Activated T-helper 1 cell treated with Interleukin-2 at 50 U/mL for 16 hours (primary cell): ENCODE results near the gene RAE1.
"Not testable (repeated sequence)": the region's sequence is repeated elsewhere in the genome, so short reads cannot be mapped to it uniquely, and the experiment has no call there.

Experiments used
- DNase-seq: peaks from one replicate; pipeline ENCODE4 v3.0.0-alpha.2; 2020; ENCODE audit warnings: low read depth

The RAE1 gene

DNA sequence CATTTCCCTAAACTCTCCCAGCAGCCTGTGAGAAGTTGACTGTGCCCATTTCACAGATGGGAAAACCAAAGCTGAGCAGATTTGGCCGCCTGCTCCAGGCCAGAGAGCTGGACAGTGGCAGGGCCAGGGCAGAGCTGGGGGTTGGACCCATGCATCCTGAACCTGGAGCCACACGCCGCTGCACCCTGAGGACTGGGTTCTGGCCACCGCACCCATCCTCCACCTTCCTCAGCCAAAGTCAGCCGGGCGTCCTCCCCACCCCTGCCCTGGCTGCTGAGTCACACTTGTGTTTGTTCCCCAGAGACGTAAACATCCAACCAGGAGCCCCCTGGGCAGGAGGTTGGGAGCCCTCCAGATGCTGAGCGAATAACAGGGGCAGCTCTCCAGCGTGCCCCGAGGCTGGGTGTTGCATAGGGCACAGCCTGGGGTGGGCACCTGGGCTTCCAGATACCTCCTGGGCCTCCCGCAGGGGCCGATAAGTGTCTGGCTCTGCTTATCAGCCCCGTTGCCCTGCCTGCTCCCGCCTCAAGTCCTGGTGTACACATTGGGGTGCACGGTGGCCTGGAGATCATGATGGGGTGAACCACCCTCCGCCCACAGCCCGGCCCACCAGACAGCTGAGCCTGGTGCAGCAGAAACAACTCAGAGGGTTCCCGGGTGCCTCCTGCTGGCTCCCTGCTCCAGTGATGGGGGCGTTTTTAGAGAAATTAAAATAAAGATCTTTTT lies 64.0 kb downstream of the RAE1 start:
- DNase-seq: no peak

- DNase-seq: no peak
These were observed 64.7 kb downstream of the RAE1 start for GRCh38 chr20:57415771-57416170.

DNA sequence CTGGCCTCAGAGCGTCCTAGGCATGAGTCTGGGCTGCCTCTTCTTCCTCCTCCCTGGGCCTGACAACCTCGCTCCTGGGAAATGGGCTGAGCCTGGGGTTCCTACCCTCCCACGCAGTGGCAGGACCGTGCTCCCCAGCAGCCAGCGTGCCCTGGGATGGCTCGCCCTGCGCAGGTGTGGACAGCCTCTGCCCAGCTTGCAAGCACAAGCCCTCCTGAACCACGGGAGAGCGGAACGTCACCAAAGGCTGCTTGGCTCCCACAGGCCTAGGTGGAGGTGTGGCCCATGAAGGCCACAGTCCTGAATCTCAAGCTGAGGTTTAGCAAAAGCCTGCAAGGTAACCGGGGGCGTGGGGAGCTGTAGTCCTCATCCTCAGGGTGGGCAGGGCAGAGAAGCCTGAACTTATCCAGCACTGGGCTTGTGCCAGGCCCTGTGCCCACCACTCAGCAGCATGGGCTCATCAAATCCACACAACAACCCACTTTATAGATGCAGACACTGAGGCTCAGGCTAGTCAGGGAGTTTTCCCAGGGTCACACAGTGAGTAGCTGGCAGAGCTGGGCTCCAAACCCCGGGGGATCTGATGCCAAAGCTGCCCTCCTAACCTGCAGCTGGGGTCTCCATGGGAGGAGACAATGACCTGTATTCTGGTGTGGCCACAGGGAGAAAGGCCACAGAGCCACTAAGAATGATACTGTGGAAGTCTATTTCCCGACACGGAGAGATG lies 65.4 kb downstream of the RAE1 start:
- DNase-seq: no peak

DNA sequence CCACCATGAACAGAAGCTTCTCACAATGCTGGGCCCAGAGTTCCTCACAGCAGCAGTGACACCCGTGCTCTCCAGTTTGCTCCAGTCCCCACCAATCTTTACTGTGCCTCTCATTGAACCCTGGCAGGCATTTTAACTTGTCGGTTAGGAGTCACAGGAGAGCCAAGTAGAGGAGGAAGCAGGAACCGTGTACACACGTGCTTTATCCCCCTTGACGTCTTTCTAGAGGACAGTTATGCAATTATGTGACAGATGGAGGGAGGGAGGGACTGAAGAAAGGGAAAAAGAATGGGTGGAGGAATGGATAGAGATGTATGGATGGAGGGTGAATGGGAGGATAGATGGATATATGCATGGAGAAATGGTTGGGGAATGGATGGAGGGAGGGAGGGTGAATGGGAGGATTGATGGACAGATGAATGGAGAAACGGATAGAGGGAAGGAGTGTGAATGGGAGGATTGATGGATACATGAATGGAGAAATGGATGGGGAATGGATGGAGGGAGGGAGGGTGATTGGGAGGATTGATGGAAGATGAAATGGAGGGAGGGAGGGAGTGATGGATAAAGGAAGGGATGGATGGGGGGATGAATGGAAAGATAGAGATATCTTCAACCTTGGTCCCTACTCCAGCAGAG lies 66.1 kb downstream of the RAE1 start:
- no peak for DNase-seq

- DNase-seq: no peak
These were observed 67.0 kb downstream of the RAE1 start for GRCh38 chr20:57417830-57418780.

- DNase-seq: not testable (repeated sequence)
These were observed 68.4 kb downstream of the RAE1 start for GRCh38 chr20:57419479-57419878.

- no peak for DNase-seq
These were observed 69.7 kb downstream of the RAE1 start for GRCh38 chr20:57420571-57421252.

DNA sequence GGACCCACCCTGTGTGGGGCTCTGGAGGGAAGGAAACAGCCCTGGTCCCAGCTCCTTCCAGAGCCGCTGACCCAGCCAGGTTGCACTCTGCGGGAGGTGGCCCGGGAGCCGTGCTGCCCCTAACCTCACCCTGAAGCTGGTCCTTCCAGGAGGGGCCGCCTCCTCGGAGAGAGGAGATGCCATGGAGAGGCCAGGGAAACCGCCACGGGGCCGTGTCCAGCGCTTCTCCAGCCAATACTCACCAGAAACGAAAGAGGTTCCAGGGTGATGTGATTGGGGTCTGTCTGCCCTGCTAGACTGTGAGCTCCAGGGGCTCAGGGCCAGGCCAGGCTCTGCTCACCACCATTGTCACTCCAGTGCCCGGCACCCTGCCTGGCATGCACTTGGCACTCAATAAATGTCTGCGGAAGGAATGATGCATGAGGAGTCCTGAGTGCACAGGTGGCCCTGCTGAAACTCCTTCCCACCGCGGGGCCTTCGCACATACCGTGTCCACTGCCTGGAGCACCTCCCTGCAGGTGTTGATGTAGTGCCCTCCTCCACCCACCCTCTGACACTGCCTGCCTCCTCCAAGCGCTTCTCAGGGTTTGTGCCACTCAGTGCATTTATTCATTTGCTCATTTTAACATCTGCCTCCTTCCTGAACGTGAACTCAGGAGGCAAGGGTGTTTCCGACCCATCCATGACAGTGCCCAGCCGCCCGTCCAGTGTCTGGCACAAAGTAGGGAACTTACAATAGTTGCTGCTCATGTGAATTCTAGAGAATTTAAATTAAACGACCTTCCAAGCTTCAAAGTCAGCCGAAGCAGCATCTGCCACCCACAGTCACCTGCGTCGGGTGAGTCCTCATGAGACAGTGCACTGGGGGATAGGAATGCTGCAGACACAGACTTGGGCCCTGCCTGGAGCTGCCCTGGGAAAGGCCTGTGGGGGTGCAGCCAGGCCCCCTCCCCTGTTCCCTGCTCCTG lies 70.5 kb downstream of the RAE1 start:
- DNase-seq: no peak

- DNase-seq: no peak
These were observed 71.2 kb downstream of the RAE1 start for GRCh38 chr20:57422254-57422653.

GRCh38 chr20:57425150-57426013 lies 74.3 kb downstream of the RAE1 start:
- DNase-seq: no peak

DNA sequence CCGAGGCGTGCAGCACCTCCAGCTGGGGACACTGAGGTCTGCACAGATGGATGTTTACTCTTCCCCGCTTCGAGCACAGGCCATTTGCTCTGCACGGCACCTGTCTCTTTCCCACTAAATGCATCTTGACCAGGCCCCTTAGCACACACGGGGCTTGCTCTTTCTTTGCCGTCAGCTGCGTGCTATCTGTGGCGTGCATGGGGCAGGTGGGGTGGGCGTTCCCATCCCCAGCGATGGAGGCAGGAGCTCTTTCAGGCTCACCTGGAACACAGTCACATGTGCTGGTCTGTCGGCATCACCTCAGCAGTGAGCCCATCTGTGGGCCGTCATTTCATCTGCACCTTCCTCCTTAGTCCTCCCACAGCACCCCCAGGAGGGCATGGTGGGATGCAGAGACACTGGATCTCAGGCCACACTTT lies 75.2 kb downstream of the RAE1 start:
- no peak for DNase-seq

DNA sequence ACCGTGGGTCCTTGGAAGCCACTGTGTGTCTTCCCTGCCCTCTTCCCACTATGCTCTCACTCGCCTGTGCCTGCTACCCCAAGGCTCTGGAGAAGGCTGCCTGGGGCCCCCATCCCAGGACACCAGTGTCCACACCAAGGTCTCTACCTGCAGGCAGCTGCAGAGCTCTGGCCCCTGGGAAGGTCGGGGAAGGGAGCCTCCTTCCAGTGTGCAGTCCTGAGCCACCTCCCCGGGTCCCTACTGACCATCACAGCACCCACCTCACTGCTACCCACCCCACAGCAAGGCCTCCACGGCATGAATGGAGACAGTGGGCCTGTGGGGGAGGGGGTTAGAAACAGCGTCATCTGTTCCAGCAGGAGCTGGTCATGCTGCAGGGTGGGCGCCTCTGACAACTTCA lies 75.8 kb downstream of the RAE1 start:
- no peak for DNase-seq

DNA sequence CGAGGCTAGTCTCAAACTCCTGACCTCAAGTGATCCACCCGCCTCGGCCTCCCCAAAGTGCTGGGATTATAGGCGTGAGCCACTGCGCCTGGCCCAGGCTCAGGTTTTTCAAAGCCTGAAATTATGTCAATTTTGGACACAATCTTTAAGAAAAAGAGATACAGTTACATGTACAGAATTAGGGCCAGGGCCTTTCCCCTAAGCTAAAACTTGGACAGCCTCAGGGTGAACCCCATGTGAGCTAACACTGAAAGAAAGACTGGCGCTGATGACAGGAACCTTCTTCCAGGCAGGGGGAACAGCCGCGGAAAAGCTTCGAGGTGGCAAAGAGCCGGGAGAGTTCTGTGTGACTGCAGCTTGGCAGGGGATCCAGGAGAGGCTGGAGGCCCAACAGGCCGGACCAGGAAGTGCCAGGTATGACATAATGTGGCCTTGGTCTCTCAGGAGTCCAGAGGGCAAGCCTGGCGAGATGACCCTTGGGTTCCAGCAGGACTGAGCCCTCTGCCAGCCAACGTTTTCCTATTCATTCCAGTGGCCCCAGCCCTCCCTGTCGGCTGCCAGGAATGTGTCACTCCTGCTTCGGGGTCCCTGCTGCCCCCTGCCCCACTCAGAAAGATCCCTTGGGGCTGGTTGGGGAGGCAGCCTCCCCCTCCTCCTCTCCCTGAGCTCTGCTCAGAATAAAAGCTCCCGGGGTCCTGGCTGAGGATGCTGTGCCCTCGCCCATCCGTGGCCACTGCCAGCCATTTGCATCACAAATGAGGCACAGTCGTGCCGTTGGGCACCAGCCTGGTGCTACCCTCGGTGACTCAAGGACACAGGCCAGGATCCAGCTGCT lies 77.5 kb downstream of the RAE1 start:
- DNase-seq: no peak
